DMS 273 treated with DMSO at 0.1 percent for 48 hours (cell line): ENCODE measurements around the gene KLHL13.
"Not testable (repeated sequence)": the region's sequence is repeated elsewhere in the genome, so short reads cannot be mapped to it uniquely, and the experiment has no call there.

Source experiments
- DNase-seq: peaks from one replicate; lab custom pipeline; 2025; lab: John Stamatoyannopoulos, UW

The KLHL13 gene

DNA sequence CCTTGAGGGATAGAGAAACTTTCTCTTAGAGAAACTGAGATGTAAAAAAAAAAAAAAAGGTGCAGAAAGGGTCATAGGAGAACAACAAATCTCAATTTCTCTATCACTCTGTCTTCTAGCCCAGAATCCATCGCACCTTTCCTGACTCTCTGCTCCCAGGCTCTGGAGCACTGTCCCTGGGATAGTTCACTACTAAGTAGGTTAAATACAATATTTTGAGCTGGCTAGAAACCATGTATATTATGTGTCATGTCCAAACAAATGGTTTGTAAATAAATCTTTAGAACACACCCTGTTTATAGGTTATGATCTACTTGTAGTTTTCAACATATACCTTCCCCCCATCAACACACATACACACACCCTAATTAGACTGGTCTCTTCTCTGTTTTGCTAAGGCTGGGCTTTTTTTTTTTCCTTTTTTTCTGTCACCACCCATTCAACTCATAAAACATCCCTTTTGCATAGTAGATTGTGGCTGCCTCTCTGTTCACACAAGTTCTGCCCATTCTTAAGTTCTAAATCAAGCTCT lies 124.4 kb downstream of the KLHL13 start:
- DNase-seq, result no peak

DNA sequence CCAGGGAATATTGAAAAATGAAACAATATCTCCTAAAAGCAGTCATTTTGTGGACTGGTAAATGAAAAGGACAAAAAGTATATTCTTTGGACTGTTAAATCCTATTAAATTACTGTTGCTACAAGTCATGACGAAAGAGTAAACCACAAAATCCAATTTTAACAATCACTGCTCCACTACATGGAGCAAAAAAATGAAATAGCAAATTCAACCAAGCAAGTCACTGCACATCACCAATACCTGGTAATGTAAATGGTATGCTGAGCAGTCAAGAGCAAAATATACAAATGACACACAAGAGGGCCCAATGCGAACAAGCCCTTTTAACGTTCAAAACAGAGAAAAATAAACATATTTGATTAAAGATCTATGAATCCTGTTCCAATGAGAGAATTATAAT lies 126.2 kb downstream of the KLHL13 start:
- no peak for DNase-seq

DNA sequence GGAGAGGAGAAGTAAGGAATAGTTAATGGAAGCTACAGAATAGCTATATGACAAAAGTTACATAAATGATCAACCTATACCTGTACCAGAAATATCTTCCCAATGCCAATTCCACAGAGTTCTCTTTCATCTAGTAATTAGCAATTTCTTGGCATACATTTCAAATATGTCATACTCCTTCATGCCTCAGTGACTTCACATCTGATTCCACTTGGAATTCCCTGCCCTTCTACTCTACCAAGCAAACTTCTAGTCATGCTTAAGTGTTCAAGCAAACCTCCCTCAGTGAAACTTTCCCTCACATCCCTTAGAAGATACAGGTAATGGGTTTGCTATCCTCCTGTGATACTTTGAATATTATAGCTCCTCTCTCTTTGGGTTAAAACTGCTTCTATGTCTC lies 127.1 kb downstream of the KLHL13 start:
- DNase-seq, result no peak

DNA sequence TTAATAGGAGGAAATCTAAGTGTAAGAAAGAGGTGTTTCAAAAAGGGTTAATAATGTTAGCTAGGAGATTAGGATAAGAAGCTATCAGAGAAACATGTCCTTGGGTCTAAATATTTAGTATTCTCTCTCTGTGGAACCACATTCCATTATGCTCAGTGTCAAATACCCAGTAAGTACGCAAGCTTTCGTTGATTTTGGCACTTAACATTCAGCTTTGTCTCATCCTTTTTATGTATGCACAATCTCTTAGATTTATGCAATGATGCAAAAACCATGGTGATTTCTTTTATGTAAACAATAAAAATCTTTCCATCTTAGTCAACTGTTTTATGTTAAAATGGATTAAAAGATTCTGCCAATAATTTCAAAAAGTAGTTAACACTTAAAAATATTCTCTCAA lies 129.2 kb downstream of the KLHL13 start:
- DNase-seq, result no peak

GRCh38 chrX:117985241-117985640 lies 131.4 kb downstream of the KLHL13 start:
- DNase-seq, result no peak

- DNase-seq, result no peak
These were observed 133.8 kb downstream of the KLHL13 start for GRCh38 chrX:117982694-117983392.

GRCh38 chrX:117978402-117978801 lies 138.2 kb downstream of the KLHL13 start:
- DNase-seq, result no peak

DNA sequence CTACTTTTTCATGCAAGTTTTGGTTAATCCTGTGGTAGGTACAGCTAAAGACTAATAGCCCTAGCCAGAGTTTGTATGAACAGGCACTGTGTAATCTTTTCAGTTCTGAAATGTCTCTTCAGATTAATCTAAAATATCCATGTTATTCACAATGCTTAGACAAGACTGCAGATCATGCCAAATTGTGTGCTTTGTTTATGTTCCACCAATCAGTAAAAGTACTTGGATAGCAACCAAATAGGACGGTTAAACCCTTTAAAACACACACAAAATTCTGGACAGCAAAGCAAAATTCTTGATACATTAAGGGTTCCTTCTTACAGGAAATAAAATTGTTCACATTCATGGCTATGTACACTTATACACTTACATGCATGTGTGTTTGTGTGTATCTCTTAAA lies 139.1 kb downstream of the KLHL13 start:
- no peak for DNase-seq

DNA sequence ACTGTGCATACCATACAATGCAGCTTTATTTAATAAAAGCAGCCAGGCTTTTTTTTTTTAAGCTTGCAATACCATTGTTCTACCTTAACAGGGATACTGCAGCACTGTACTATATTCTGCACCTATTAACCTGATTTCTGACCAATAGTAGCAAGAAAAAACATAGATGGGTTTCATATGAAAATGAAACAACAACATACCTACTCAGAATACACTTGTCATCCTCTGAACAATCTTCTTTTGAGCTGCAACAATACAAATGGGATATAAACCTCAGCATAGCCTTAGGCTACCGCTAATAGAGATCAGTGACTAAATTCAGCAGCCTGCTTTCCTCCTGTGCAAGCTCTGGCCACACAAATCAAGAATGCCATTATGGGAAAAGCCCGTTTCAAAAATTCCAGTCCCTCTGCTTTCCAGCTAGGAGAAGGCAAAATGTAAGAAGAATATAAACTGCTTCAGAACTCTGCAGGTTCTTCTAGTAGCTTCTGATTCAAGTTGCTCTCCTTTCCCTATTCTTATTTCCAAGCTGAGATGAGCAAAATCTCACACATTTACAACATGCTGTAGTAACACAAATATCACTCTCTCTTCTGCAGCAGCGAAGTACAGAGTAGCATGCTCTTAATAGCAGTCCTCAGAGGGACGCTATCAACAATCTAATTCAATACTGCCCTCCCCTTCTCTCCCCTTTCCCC lies 143.4 kb downstream of the KLHL13 start:
- no peak for DNase-seq

DNA sequence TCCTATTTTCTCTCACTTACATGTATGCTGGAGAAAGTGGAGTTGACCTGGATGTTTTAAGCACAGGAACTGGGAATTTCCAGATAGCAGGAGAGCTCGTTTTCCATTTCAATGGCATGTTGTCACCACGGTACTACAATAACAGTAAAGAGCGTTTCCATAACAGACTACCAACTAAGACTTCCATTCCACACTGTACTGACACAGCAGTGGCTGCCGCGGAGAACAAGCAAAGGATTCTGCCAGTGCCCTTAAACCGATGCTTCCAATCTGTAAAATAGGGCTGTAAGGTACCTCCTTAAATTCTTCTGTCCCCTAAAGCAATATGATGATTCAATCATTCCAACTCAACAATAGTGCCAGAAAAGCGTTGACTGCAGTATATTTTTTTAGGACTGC lies 143.9 kb downstream of the KLHL13 start:
- no peak for DNase-seq

- no peak for DNase-seq
These were observed 146.8 kb downstream of the KLHL13 start for GRCh38 chrX:117969782-117970181.

GRCh38 chrX:117969328-117969727 lies 147.3 kb downstream of the KLHL13 start:
- DNase-seq, result no peak

DNA sequence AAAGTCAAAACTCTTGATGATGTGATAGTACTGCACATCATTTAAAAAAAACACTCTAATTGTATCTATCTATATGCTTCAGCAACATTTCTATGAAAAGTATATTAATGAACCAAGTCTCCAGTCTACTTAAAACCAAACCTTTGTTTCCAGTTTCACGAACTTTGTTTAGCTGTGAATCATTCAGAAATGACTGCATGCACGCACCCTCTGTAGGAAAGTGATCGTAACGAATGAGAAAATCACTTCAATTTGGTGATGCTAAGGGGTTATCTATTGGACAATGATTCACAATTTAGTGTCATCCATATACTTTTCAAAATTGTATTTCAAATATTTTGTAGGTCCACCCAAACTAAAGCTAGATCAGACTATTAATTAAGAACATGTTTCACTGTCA lies 157.6 kb downstream of the KLHL13 start:
- DNase-seq, result no peak

- DNase-seq, result no peak
These were observed 159.5 kb downstream of the KLHL13 start for GRCh38 chrX:117957128-117957527.

GRCh38 chrX:117939296-117939695 lies 177.3 kb downstream of the KLHL13 start:
- DNase-seq, result not testable (repeated sequence)

- no peak for DNase-seq
These were observed 180.5 kb downstream of the KLHL13 start for GRCh38 chrX:117936118-117936517.

GRCh38 chrX:117930116-117930515 lies 186.5 kb downstream of the KLHL13 start:
- DNase-seq, result not testable (repeated sequence)

DNA sequence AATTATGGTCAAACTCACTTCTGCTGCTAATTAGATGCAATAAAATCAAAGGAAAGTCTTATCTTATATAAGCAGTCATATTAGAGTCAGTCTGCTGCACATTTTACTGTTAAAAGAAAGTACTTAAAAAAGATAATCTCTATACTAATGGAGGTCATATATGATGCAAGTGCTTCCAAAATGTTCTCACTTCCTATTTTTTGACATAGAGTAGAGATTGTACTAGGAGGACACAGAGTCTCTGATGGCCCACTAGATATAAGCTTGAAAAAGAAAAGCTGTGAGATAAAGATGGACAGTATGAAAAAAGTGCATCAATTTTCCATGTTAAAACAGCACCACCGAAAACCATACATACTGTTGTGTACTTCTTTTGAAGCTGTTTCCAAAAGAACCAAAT lies 196.9 kb downstream of the KLHL13 start:
- no peak for DNase-seq

DNA sequence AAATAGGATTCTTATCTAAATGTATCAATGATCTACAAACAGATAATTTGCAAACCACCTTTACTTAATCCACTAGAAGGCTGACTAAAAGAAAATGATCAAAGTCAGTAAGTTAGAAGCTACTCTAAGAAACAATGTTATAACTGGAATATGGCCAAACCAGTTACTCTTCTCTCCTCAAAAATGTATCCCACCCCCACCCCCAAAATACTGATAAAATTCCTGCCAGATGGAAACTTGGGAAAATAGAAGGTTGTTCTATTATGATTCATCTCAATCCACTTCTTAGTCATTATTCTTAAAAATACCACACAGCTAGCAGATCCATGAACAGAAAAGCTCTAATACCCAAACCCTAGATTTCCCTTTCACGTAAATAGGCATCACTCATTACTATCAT lies 206.4 kb downstream of the KLHL13 start:
- no peak for DNase-seq

DNA sequence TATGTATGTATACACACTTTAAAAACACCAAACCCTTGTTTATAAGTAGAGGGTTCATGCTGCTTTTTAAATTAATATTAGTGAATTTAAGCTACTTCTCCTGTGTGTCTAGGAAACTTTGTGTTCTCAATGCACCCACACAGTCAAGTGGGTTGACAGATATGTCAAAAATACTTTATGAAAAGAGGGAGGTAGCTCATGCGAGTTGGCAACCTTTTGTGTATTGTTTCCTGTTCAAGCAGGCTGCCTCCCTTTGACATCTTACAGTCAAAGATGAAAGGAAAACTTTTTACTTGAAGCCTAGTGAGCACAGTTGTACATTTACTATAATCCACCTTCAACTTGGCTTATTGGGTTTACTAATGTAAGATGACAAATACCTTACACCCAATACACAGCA lies 218.4 kb downstream of the KLHL13 start:
- no peak for DNase-seq

- no peak for DNase-seq
These were observed 221.2 kb downstream of the KLHL13 start for GRCh38 chrX:117895418-117895817.

DNA sequence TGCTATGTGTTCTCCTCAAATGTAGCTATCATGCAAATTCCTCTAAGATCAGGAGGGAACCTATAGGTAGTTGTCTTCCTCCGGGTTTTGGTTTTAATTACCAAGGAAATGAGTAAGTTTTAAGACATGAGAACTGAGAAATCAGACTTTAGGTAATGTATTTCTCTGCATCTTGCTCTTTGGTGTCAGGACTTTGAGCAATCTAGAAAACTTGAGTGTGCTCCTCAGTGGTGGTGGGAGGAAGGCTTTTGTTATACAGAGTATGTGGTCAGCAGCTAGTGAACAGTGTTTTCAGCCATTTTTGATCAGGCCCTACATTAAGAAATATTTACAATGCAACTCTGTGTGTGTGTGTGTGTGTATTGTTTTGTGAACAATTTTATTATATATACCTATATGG lies 224.1 kb downstream of the KLHL13 start:
- DNase-seq, result no peak

- no peak for DNase-seq
These were observed 244.8 kb downstream of the KLHL13 start for GRCh38 chrX:117871796-117872195.

DNA sequence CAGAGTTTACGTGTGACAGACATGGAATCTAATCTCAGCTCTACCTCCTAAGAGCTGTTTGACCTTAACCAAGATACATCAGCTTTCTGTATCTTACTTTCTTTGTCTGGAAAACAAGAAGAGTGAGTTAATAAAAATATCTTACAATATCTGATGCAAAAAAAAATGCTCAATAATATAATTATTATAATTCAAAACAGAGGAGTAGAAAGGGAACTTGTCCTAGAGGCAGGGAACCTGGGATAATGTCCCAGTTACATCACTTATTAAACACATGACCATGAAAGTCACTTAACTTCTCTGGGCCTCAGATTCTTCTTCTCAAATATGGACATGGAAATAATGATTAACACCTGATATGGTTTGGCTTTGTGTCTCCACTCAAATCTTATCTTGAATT lies 256.1 kb downstream of the KLHL13 start:
- DNase-seq, result no peak
